PFSK-1 (cell line): ENCODE results near the gene ADGRB3.

Experiments used
- FOXP2 ChIP-seq: optimal IDR thresholded peaks from 2 replicates; pipeline ENCODE3; 2011; ENCODE audit warnings: borderline replicate concordance, control low read depth, inconsistent platforms; ENCODE audit not compliant: insufficient read depth; ENCODE audit errors: extremely low read length, extremely low read depth
- POLR2AphosphoS5 ChIP-seq: IDR thresholded peaks from 2 replicates; pipeline ENCODE4 v1.6.1; 2012; ENCODE audit warnings: low read depth, mild to moderate bottlenecking, control low read depth, low read length, moderate library complexity
- REST ChIP-seq, 2 experiments: IDR thresholded peaks; 2 replicates each; pipeline versions ENCODE4 v1.6.1 to v1.8.0; 2011 to 2012; ENCODE audit warnings: low read depth in 2 of 2, low read length in 2 of 2, control low read depth in 1 of 2, inconsistent platforms in 1 of 2, mild to moderate bottlenecking in 1 of 2, moderate library complexity in 1 of 2; ENCODE audit not compliant: insufficient read depth in 1 of 2
- SIN3A ChIP-seq: IDR thresholded peaks from 2 replicates; pipeline ENCODE4 v1.6.1; 2012; ENCODE audit warnings: mild to moderate bottlenecking, low read length, moderate library complexity, borderline replicate concordance; ENCODE audit not compliant: insufficient read depth
- TAF1 ChIP-seq: IDR thresholded peaks from 2 replicates; pipeline ENCODE4 v1.6.1; 2012; ENCODE audit warnings: low read length, control low read depth, borderline replicate concordance; ENCODE audit not compliant: insufficient read depth

GRCh38 chr6:68639211-68639610, 4.1 kb downstream of the ADGRB3 start:
- TF ChIP-seq TAF1, result no peak
- no peak for TF ChIP-seq REST (IDR thresholded peaks at IDR 0.05; ENCODE audit: insufficient read depth in 1 of 2, low read depth in 2 of 2, low read length in 2 of 2)
- TF ChIP-seq POLR2AphosphoS5, result no peak
- TF ChIP-seq SIN3A, result no peak
- TF ChIP-seq FOXP2, result no peak
